ENCODE data around the gene OR52M1.

DNA sequence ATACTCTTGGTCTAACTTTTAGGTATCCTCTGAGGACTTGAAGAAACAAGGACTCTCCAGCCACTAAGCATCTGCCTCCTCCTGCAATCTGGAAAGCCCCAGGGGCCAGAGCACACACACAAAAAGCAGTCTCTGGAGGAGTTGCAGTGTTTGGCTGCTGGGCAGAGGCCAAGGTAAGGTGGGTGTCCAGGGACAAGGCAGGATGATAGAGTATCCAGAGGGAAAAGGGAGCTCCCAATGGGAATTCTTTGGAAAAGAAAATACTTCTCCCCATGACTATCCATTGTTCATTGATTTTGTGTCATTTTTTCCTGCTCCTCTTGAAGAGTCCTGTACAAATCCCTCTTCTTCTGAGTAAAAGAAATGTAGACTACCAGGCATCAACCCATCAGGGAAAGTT, 36.5 kb downstream of the OR52M1 start, which contains the start of gene OR52I2:
- no peak for TF ChIP-seq POLR2A (IDR thresholded peaks at IDR 0.05)
- TF ChIP-seq, protein P1, sequence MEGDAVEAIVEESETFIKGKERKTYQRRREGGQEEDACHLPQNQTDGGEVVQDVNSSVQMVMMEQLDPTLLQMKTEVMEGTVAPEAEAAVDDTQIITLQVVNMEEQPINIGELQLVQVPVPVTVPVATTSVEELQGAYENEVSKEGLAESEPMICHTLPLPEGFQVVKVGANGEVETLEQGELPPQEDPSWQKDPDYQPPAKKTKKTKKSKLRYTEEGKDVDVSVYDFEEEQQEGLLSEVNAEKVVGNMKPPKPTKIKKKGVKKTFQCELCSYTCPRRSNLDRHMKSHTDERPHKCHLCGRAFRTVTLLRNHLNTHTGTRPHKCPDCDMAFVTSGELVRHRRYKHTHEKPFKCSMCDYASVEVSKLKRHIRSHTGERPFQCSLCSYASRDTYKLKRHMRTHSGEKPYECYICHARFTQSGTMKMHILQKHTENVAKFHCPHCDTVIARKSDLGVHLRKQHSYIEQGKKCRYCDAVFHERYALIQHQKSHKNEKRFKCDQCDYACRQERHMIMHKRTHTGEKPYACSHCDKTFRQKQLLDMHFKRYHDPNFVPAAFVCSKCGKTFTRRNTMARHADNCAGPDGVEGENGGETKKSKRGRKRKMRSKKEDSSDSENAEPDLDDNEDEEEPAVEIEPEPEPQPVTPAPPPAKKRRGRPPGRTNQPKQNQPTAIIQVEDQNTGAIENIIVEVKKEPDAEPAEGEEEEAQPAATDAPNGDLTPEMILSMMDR (IDR thresholded peaks at IDR 0.05) = no peak
- TF ChIP-seq EP300 (IDR thresholded peaks at IDR 0.05; ENCODE audit: low read depth) = no peak
- no peak for TF ChIP-seq POLR2AphosphoS5 (IDR thresholded peaks at IDR 0.05)

Measured in transverse colon (tissue), 4 donors.